Colonic mucosa (tissue), 4 donors: ENCODE results near the gene ATG7. TPM values are rescaled to one million over a fixed set of nuclear protein-coding genes. Genes with fewer than 3 reads are reported as not detected.
"Not testable (repeated sequence)": the region's sequence is repeated elsewhere in the genome, so short reads cannot be mapped to it uniquely, and the experiment has no call there.

Source experiments
- DNase-seq: peaks from one replicate; pipeline ENCODE4 v3.0.0-alpha.2; 2020
- H3K27ac ChIP-seq: fragments of 200-600 bp; one replicate; pipeline ENCODE4 v1.8.0; 2021
- H3K27me3 ChIP-seq: fragments of 200-600 bp; one replicate; pipeline ENCODE4 v1.8.0; 2021
- H3K36me3 ChIP-seq: fragments of 200-600 bp; one replicate; pipeline ENCODE4 v1.8.0; 2021
- H3K4me1 ChIP-seq: fragments of 200-600 bp; one replicate; pipeline ENCODE4 v1.8.0; 2021; ENCODE audit warnings: mild to moderate bottlenecking
- H3K4me3 ChIP-seq: fragments of 200-600 bp; one replicate; pipeline ENCODE4 v1.8.0; 2021
- H3K9ac ChIP-seq, 2 donors: one replicate each; pipeline ENCODE4 v1.7.0; 2013; ENCODE audit warnings: control low read depth in 2 of 2, low read depth in 2 of 2, low read length in 2 of 2
- H3K9me3 ChIP-seq: fragments of 200-600 bp; one replicate; pipeline ENCODE4 v1.8.0; 2021
- intact Hi-C: fragments of 100-400 bp; cut with DNase I; formaldehyde crosslinking; loops from one replicate; pipeline ENCODE4 v1.14.1; 2022
- total RNA-seq, 2 donors: library from RNA; stranded (reverse); fragmentation: NEBNext Ultra II Directional in 1 of 2; extraction: Animal tissue kit (Norgen Biotek cat#: 25700) in 1 of 2; gene quantifications; one replicate each; pipeline ENCODE4 v1.2.1, GENCODE V29; 2021
- TF ChIP-seq, protein P1 (sequence below): fragments of 200-600 bp; IDR thresholded peaks from one replicate; pipeline ENCODE4 v1.8.0; 2022; ENCODE audit warnings: antibody characterized with exemption, mild to moderate bottlenecking
- donor health status: healthy.
- donor health status: DM: no; HTN: no; CAD: no.
- donor health status: DM: no; HTN: no; CAD: no.

ATG7 gene
- total RNA-seq, 2 donors from 2014 or later: 31.9 to 32.0 TPM

DNA sequence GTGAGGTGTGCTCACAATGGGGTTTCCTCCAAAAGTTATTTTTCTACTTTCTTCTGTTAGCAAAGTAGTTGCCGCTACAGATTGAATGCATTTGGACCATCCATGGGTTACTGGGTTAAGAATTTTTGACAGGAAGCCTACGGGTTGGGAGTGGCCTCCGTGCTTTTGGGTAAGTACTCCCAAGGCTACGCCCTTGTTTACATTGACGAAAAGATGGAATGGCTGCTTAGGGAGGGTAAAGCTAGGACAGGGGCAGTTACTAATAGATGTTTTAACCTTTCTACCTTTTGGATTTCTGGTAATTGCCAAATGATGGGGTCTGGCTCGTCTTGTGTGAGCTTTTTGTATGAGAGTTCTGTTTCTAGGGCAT lies 20.4 kb upstream of the ATG7 start:
- no peak for DNase-seq
- H3K9me3 ChIP-seq: no peaks in the 10 kb centered on the region
- no peak overlapping the region for H3K9ac ChIP-seq
- H3K27ac ChIP-seq: peak overlapping the region; percentile 66
- no peaks in the 10 kb centered on the region for H3K27me3 ChIP-seq
- no peak overlapping the region for H3K4me3 ChIP-seq
- TF ChIP-seq, protein P1, sequence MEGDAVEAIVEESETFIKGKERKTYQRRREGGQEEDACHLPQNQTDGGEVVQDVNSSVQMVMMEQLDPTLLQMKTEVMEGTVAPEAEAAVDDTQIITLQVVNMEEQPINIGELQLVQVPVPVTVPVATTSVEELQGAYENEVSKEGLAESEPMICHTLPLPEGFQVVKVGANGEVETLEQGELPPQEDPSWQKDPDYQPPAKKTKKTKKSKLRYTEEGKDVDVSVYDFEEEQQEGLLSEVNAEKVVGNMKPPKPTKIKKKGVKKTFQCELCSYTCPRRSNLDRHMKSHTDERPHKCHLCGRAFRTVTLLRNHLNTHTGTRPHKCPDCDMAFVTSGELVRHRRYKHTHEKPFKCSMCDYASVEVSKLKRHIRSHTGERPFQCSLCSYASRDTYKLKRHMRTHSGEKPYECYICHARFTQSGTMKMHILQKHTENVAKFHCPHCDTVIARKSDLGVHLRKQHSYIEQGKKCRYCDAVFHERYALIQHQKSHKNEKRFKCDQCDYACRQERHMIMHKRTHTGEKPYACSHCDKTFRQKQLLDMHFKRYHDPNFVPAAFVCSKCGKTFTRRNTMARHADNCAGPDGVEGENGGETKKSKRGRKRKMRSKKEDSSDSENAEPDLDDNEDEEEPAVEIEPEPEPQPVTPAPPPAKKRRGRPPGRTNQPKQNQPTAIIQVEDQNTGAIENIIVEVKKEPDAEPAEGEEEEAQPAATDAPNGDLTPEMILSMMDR: no peak
- no peaks in the 10 kb centered on the region for H3K36me3 ChIP-seq
- no peaks in the 10 kb centered on the region for H3K4me1 ChIP-seq
- intact Hi-C loops: no loop called here

DNA sequence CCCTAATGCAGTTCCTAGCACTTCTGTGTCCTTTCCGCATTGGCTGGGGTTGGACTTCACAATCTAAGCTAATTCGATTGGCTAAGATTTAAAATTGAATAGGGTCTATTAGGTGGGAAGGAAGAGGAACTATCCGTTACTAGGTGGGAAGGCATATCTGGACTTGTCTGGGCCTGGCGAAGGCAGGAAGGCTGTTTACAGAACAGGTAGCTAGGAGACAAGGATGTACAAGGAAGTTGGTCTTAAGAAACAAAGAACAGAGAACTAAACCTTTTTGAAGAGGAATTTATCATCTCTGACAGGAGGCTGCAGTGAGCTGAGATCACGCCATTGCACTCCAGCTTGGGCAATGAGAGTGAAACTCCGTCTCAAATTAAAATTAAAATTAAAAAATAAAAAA lies 17.3 kb upstream of the ATG7 start:
- Histone ChIP-seq H3K4me1 (no peaks in the 10 kb centered on the region), H3K9ac (no peak overlapping the region), H3K36me3 (no peaks in the 10 kb centered on the region), H3K27ac (no peak overlapping the region), H3K9me3 (no peaks in the 10 kb centered on the region), H3K27me3 (no peaks in the 10 kb centered on the region), H3K4me3 (no peak overlapping the region)
- DNase-seq: no peak
- intact Hi-C loops: no loop called here
- TF ChIP-seq, protein P1: no peak

DNA sequence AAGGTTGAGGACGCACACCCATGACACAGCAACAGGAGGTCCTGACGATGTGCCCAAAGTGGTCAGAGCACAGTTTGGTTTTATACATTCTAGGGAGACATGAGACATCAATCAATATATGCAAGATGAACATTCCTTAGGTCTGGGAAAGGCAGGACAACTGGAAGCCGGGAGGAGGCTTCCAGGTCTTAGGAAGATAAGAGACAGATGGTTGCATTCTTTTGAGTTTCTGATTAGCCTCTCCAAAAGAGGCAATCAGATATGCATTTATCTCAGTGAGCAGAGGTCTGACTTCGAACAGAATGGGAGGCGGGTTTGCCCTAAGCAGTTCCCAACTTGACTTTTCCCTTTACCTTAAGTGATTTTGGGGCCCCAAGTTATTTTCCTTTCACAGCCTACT lies 16.7 kb upstream of the ATG7 start:
- DNase-seq, H3K4me3 ChIP-seq, H3K9ac ChIP-seq, H3K27ac ChIP-seq, H3K9me3 ChIP-seq, H3K27me3 ChIP-seq, intact Hi-C loops, H3K4me1 ChIP-seq, H3K36me3 ChIP-seq: not testable (repeated sequence)

DNA sequence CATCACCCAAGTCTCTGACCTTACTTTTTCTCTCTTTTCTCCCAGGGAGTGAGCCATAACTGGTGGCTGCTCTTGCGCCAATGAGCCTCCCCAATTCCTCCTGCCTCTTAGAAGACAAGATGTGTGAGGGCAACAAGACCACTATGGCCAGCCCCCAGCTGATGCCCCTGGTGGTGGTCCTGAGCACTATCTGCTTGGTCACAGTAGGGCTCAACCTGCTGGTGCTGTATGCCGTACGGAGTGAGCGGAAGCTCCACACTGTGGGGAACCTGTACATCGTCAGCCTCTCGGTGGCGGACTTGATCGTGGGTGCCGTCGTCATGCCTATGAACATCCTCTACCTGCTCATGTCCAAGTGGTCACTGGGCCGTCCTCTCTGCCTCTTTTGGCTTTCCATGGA lies 13.2 kb upstream of the ATG7 start:
- intact Hi-C loops: no loop called here
- DNase-seq: no peak
- H3K27ac ChIP-seq: no peak overlapping the region

DNA sequence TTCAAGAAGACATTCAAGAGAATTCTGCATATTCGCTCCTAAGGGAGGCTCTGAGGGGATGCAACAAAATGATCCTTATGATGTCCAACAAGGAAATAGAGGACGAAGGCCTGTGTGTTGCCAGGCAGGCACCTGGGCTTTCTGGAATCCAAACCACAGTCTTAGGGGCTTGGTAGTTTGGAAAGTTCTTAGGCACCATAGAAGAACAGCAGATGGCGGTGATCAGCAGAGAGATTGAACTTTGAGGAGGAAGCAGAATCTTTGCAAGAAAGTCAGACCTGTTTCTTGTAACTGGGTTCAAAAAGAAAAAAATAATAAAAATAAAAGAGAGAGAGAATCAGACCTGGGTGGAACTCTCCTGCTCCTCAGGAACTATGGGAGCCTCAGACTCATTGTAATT lies 11.7 kb upstream of the ATG7 start:
- intact Hi-C loops: no loop called here
- Histone ChIP-seq H3K9me3 (no peaks in the 10 kb centered on the region), H3K27me3 (no peaks in the 10 kb centered on the region), H3K27ac (no peak overlapping the region), H3K4me1 (no peaks in the 10 kb centered on the region), H3K9ac (no peak overlapping the region), H3K36me3 (no peaks in the 10 kb centered on the region), H3K4me3 (no peak overlapping the region)
- DNase-seq: no peak
- TF ChIP-seq, protein P1: no peak

More for the DNA sequence above, 13.2 kb upstream of the ATG7 start:
- TF ChIP-seq, protein P1: no peak
- no peaks in the 10 kb centered on the region for H3K4me1 ChIP-seq
- H3K36me3 ChIP-seq: no peaks in the 10 kb centered on the region
- no peaks in the 10 kb centered on the region for H3K9me3 ChIP-seq
- H3K27me3 ChIP-seq: no peaks in the 10 kb centered on the region
- no peak overlapping the region for H3K4me3 ChIP-seq
- no peak overlapping the region for H3K9ac ChIP-seq

DNA sequence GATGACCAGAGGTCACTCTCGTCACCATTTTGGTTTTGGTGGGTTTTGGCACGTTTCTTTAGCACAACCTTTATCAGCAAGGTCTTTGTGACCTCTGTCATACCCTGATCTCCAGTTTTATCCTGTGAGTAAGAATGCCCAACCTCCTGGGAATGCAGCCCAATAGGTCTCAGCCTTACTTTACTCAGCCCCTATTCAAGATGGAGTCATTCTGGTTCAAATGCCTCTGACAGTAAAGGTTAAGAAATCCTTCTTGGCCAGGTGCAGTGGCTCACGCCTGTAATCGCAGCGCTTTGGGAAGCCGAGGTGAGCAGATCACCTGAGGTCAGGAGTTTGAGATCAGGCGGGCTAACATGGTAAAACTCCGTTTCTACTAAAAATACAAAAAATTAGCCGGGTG lies 3.2 kb upstream of the ATG7 start:
- no peak overlapping the region for H3K9ac ChIP-seq
- no peaks in the 10 kb centered on the region for H3K27me3 ChIP-seq
- H3K27ac ChIP-seq: no peak overlapping the region
- no peak overlapping the region for H3K4me3 ChIP-seq
- TF ChIP-seq, protein P1: no peak
- H3K36me3 ChIP-seq: no peaks in the 10 kb centered on the region
- intact Hi-C loops: no loop called here
- H3K4me1 ChIP-seq: peaks cover 5% of the 10 kb centered on the region
- H3K9me3 ChIP-seq: no peaks in the 10 kb centered on the region
- DNase-seq: no peak
